ENCODE measurements around the gene MTG2. TPM values are rescaled to one million over a fixed set of nuclear protein-coding genes. Genes with fewer than 3 reads are reported as not detected.
A peak's percentile ranks its signal among the peaks of the same experiment; 100 is the strongest.

The MTG2 gene
- total and polyA plus RNA-seq, 2 of the 4 experiments (the other 2 are of a cell fraction) = 11.5 to 25.2 TPM

DNA sequence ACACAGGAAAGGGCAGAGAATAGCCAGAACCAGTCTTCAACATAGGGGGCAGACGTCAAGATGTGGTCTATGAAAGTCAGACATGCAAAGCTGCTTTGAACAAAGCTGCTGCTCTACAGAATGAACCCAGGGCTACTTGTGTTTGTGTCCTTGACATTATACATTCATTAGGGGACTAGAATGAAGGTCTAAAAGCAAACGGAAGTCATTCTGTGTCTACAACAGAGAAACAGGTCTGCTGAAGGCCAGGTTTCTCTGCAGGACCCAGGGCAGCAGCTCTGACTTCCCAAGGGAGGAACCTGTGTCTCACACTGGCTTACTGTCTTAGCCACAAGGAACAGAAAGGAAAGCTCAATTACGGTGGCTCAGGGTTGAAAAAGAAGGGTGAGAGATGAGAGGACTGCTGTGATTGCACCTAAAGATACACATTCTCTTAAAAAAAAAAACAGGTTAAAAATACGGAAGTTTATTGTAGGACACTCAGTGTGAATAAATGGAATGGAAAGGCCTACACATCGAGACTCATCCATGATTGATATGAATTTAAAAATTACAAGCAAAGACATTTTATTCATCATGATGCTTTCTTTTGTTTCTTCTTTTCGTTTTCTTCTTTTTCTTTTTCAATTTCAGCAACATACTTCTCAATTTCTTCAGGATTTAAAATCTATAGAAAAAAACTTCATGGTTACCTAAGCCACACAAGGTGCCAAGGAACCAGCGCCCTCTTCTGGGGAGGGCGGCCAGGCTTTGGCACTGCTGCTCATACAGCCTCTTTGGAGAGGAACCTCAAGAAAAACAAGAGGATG, 46.3 kb upstream of the MTG2 start:
- no peaks in the 10 kb centered on the region for H3K27me3 ChIP-seq (ENCODE audit: control insufficient read depth, insufficient read depth, low read length)
- no peak overlapping the region for H3K4me3 ChIP-seq (ENCODE audit: insufficient read depth, low read depth, low read length)
- ATAC-seq (ENCODE audit: low read depth) = peak; percentile 53
- peaks cover 76% of the 10 kb centered on the region for H3K36me3 ChIP-seq (ENCODE audit: control insufficient read depth, insufficient read depth, low read length)
- ChIA-PET CTCF (interaction anchor here (0.9 to 1.9 kb wide), 4 partner anchors 73 to 126 kb away, joined by 3 to 8 read pairs (median 4); no protein-coding TSS in a partner anchor), POLR2A (ENCODE audit: unreplicated experiment) (no interaction called here)
- H3K4me2 ChIP-seq (ENCODE audit: low read depth, low read length) = no peak overlapping the region
- no peak overlapping the region for H2AK5ac ChIP-seq (ENCODE audit: low read depth, low read length)
- H4K8ac ChIP-seq (ENCODE audit: low read depth in 2 of 2, low read length in 2 of 2) = no peak overlapping the region
- in situ Hi-C loops (cut with MboI; ENCODE audit: low sequenced_read_pairs) (no loop called here), intact Hi-C loops (cut with micrococcal nuclease) (loop anchor here (1.0 kb wide), 2 partner anchors 110 to 125 kb away; no protein-coding TSS in a partner anchor), dilution Hi-C loops (cut with HindIII; ENCODE audit: low sequenced_read_pairs, unreplicated experiment) (no loop called here)
- H3K27ac ChIP-seq (ENCODE audit: insufficient read depth, low read length) = no peak overlapping the region
- no peak overlapping the region for H2BK5ac ChIP-seq (ENCODE audit: low read depth, low read length, poor library complexity, severe bottlenecking)
- no peak overlapping the region for H3K18ac ChIP-seq (ENCODE audit: low read depth, low read length)
- H4K20me1 ChIP-seq (ENCODE audit: insufficient read depth, low read length) = peaks cover 97% of the 10 kb centered on the region
- no peak overlapping the region for H3K23ac ChIP-seq (ENCODE audit: low read depth, low read length)
- H2BK20ac ChIP-seq (ENCODE audit: low read depth, low read length) = no peak overlapping the region
- no peaks in the 10 kb centered on the region for H3K9me3 ChIP-seq (ENCODE audit: control insufficient read depth, insufficient read depth, low read length)
- no peak overlapping the region for H2AFZ ChIP-seq (replicated peaks; ENCODE audit: low read length, poor library complexity)
- H3K14ac ChIP-seq (replicated peaks; ENCODE audit: low read depth, low read length) = no peak overlapping the region
- H4K91ac ChIP-seq (ENCODE audit: insufficient read depth, low read depth, low read length) = no peak overlapping the region
- no peak overlapping the region for H2AK9ac ChIP-seq (replicated peaks; ENCODE audit: low read depth, low read length, poor library complexity)
- 60% methylated on average over 2 of the region's 8 CpGs; no CpG with 5 or more reads in 1 of the 2 experiments for WGBS, 2 experiments (ENCODE audit: extremely low coverage in 2 of 2, insufficient read length in 1 of 2)
- H4K5ac ChIP-seq (ENCODE audit: low read depth, low read length) = no peak overlapping the region
- no peak overlapping the region for H2BK120ac ChIP-seq (ENCODE audit: low read depth, low read length)
- H3K9ac ChIP-seq (ENCODE audit: low read depth, low read length) = no peak overlapping the region
- DNase-seq = peak; percentile 68
- no peak overlapping the region for H2BK15ac ChIP-seq (ENCODE audit: low read depth, low read length)
- peaks cover 5% of the 10 kb centered on the region; the same call in 1 of the 2 replicates for H3K9me1 ChIP-seq (ENCODE audit: insufficient read depth, low read length)
- TF ChIP-seq RAD21 (IDR thresholded peaks at IDR 0.05; ENCODE audit: low read length) = peak; percentile 72
- TF ChIP-seq SMC3 (IDR thresholded peaks at IDR 0.05; ENCODE audit: low read depth, low read length) = peak; percentile 84
- TF ChIP-seq, protein P1, sequence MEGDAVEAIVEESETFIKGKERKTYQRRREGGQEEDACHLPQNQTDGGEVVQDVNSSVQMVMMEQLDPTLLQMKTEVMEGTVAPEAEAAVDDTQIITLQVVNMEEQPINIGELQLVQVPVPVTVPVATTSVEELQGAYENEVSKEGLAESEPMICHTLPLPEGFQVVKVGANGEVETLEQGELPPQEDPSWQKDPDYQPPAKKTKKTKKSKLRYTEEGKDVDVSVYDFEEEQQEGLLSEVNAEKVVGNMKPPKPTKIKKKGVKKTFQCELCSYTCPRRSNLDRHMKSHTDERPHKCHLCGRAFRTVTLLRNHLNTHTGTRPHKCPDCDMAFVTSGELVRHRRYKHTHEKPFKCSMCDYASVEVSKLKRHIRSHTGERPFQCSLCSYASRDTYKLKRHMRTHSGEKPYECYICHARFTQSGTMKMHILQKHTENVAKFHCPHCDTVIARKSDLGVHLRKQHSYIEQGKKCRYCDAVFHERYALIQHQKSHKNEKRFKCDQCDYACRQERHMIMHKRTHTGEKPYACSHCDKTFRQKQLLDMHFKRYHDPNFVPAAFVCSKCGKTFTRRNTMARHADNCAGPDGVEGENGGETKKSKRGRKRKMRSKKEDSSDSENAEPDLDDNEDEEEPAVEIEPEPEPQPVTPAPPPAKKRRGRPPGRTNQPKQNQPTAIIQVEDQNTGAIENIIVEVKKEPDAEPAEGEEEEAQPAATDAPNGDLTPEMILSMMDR (conservative IDR thresholded peaks at IDR 0.05; ENCODE audit: low read depth, low read length) = peak; percentile 76
- TF ChIP-seq CHD1 (IDR thresholded peaks at IDR 0.05; ENCODE audit: low read depth, low read length) = no peak
- TF ChIP-seq USF2 (IDR thresholded peaks at IDR 0.05; ENCODE audit: low read depth, low read length) = no peak
- no peak for TF ChIP-seq FOS (IDR thresholded peaks at IDR 0.05; ENCODE audit: low read depth, low read length)
- no peak for TF ChIP-seq RCOR1 (IDR thresholded peaks at IDR 0.05; ENCODE audit: insufficient replicate concordance, low read length)
- no peak for TF ChIP-seq MAZ (IDR thresholded peaks at IDR 0.05; ENCODE audit: borderline replicate concordance, low read depth, low read length)
- TF ChIP-seq POLR2A (IDR thresholded peaks at IDR 0.05; ENCODE audit: low read depth, low read length) = no peak
- H3K56ac ChIP-seq (ENCODE audit: extremely low read depth, insufficient read depth, low read length) = no peak overlapping the region
- peaks cover 10% of the 10 kb centered on the region; the same call in 1 of the 2 replicates for H3K4me1 ChIP-seq (ENCODE audit: control insufficient read depth, insufficient read depth, low read length)
- no TSS peak for BruUV-seq (replicated peaks)
- peaks cover 15 to 84% of the 10 kb centered on the region in 2 experiments for H3K79me1 ChIP-seq (ENCODE audit: low read depth in 1 of 2, low read length in 2 of 2)
- no peak overlapping the region for H3K4ac ChIP-seq (ENCODE audit: low read depth, low read length)

Measured in IMR-90 (cell line).